ENCODE results near the gene ATP13A3.

Gene ATP13A3

GRCh38 chr3:194383276-194383940 is 103.4 kb downstream of the ATP13A3 start:
- DNase-seq (ENCODE audit: low read depth): no peak
- H3K4me3 ChIP-seq (ENCODE audit: low read length): no peak overlapping the region
- TF ChIP-seq CTCF (IDR thresholded peaks at IDR 0.05; ENCODE audit: insufficient read depth, low read depth, low read length, missing control alignments): no peak

GRCh38 chr3:194382892-194383223 is 103.9 kb downstream of the ATP13A3 start:
- no peak for TF ChIP-seq CTCF (IDR thresholded peaks at IDR 0.05; ENCODE audit: insufficient read depth, low read depth, low read length, missing control alignments)
- DNase-seq (ENCODE audit: low read depth): no peak
- no peak overlapping the region for H3K4me3 ChIP-seq (ENCODE audit: low read length)

GRCh38 chr3:194382196-194382891 is 104.5 kb downstream of the ATP13A3 start:
- TF ChIP-seq CTCF (IDR thresholded peaks at IDR 0.05; ENCODE audit: insufficient read depth, low read depth, low read length, missing control alignments): no peak
- DNase-seq (ENCODE audit: low read depth): no peak
- no peak overlapping the region for H3K4me3 ChIP-seq (ENCODE audit: low read length)

- no peak overlapping the region for H3K4me3 ChIP-seq (ENCODE audit: low read length)
- TF ChIP-seq CTCF (IDR thresholded peaks at IDR 0.05; ENCODE audit: insufficient read depth, low read depth, low read length, missing control alignments): no peak
- DNase-seq (ENCODE audit: low read depth): peak; percentile 20
Measured at GRCh38 chr3:194381460-194381875, 105.3 kb downstream of the ATP13A3 start.

GRCh38 chr3:194380326-194380725 is 106.5 kb downstream of the ATP13A3 start:
- DNase-seq (ENCODE audit: low read depth): no peak
- TF ChIP-seq CTCF (IDR thresholded peaks at IDR 0.05; ENCODE audit: insufficient read depth, low read depth, low read length, missing control alignments): no peak
- no peak overlapping the region for H3K4me3 ChIP-seq (ENCODE audit: low read length)

- no peak for TF ChIP-seq CTCF (IDR thresholded peaks at IDR 0.05; ENCODE audit: insufficient read depth, low read depth, low read length, missing control alignments)
- no peak for DNase-seq (ENCODE audit: low read depth)
- H3K4me3 ChIP-seq (ENCODE audit: low read length): no peak overlapping the region
Measured at GRCh38 chr3:194379651-194380050, 107.2 kb downstream of the ATP13A3 start.

- DNase-seq (ENCODE audit: low read depth): no peak
- TF ChIP-seq CTCF (IDR thresholded peaks at IDR 0.05; ENCODE audit: insufficient read depth, low read depth, low read length, missing control alignments): no peak
- no peak overlapping the region for H3K4me3 ChIP-seq (ENCODE audit: low read length)
Measured at GRCh38 chr3:194379231-194379630, 107.6 kb downstream of the ATP13A3 start.
